Mucosa of rectum (tissue), 2 donors: ENCODE measurements around the gene NECAB3.

Experiments
- H3K27ac ChIP-seq, 2 donors: one replicate each; pipeline ENCODE4 v1.7.0; 2013; ENCODE audit warnings: inconsistent platforms in 2 of 2, low read depth in 2 of 2, low read length in 2 of 2
- H3K27me3 ChIP-seq, 2 donors: one replicate each; pipeline ENCODE4 v1.7.0; 2013; ENCODE audit warnings: low read length in 2 of 2; ENCODE audit not compliant: control insufficient read depth in 2 of 2, insufficient read depth in 2 of 2
- H3K36me3 ChIP-seq, 2 donors: one replicate each; pipeline ENCODE4 v1.7.0; 2013; ENCODE audit warnings: low read length in 2 of 2; ENCODE audit not compliant: control insufficient read depth in 2 of 2, insufficient read depth in 2 of 2
- H3K4me1 ChIP-seq, 2 donors: one replicate each; pipeline ENCODE4 v1.7.0; 2013; ENCODE audit warnings: low read length in 2 of 2, mild to moderate bottlenecking in 1 of 2; ENCODE audit not compliant: control insufficient read depth in 2 of 2, insufficient read depth in 2 of 2
- H3K4me3 ChIP-seq, 2 donors: one replicate each; pipeline ENCODE4 v1.7.0; 2013; ENCODE audit warnings: low read length in 2 of 2
- H3K9ac ChIP-seq, 2 donors: one replicate each; pipeline ENCODE4 v1.7.0; 2013; ENCODE audit warnings: low read length in 2 of 2, low read depth in 1 of 2, mild to moderate bottlenecking in 1 of 2
- H3K9me3 ChIP-seq, 2 donors: one replicate each; pipeline ENCODE4 v1.7.0; 2013; ENCODE audit warnings: low read length in 2 of 2; ENCODE audit not compliant: control insufficient read depth in 2 of 2
- donor health status: healthy.
- donor health status: Normal muscosa, but diverticular disease.

Gene NECAB3

GRCh38 chr20:33664085-33664761, 10.0 kb downstream of the NECAB3 start:
- Histone ChIP-seq H3K9me3 (no peaks in the 10 kb centered on the region), H3K36me3 (peaks cover 5 to 9% of the 10 kb centered on the region in 2 donors), H3K4me1 (peaks cover 37 to 39% of the 10 kb centered on the region in 2 donors), H3K27ac (peak overlapping the region; percentile 72 to 93), H3K27me3 (no peaks in the 10 kb centered on the region), H3K4me3 (peak overlapping the region; percentile 55 to 84), H3K9ac (peak overlapping the region; percentile 73 to 93)

- H3K27me3 ChIP-seq = no peaks in the 10 kb centered on the region
- H3K4me1 ChIP-seq = peaks cover 37 to 39% of the 10 kb centered on the region in 2 donors
Observed at GRCh38 chr20:33663161-33664084, 10.8 kb downstream of the NECAB3 start.

GRCh38 chr20:33662172-33662571, 12.1 kb downstream of the NECAB3 start, which contains the start of gene C20orf144:
TSS of gene C20orf144 (plus strand) at chr20:33662327. CDS start at chr20:33662346, 19 bp downstream.
- H3K36me3 ChIP-seq = peaks cover 7 to 12% of the 10 kb centered on the region in 2 donors
- no peaks in the 10 kb centered on the region for H3K9me3 ChIP-seq
- H3K27ac ChIP-seq = peak within 1 kb of the TSS; percentile 72 to 93
- H3K9ac ChIP-seq = peak within 1 kb of the TSS; percentile 68 to 73
- peak within 1 kb of the TSS; percentile 55 to 84 for H3K4me3 ChIP-seq
- H3K27me3 ChIP-seq = no peaks in the 10 kb centered on the region
- peaks cover 25 to 27% of the 10 kb centered on the region in 2 donors for H3K4me1 ChIP-seq

More at GRCh38 chr20:33663161-33664084, 10.8 kb downstream of the NECAB3 start:
- peak overlapping the region; percentile 73 to 93 for H3K9ac ChIP-seq
- peak overlapping the region; percentile 55 to 84 for H3K4me3 ChIP-seq
- H3K27ac ChIP-seq = peak overlapping the region; percentile 72 to 93
- no peaks in the 10 kb centered on the region for H3K9me3 ChIP-seq
- H3K36me3 ChIP-seq = peaks cover 2 to 7% of the 10 kb centered on the region in 2 donors

- Histone ChIP-seq H3K36me3 (peaks cover 7 to 12% of the 10 kb centered on the region in 2 donors), H3K4me3 (no peak overlapping the region), H3K9me3 (no peaks in the 10 kb centered on the region), H3K9ac (no peak overlapping the region), H3K4me1 (peaks cover 15 to 18% of the 10 kb centered on the region in 2 donors), H3K27ac (no peak overlapping the region), H3K27me3 (no peaks in the 10 kb centered on the region)
Observed at GRCh38 chr20:33660685-33661058, 13.6 kb downstream of the NECAB3 start.

GRCh38 chr20:33660035-33660684, 14.1 kb downstream of the NECAB3 start:
- Histone ChIP-seq H3K36me3 (peaks cover 7 to 12% of the 10 kb centered on the region in 2 donors), H3K4me3 (no peak overlapping the region), H3K27me3 (no peaks in the 10 kb centered on the region), H3K9me3 (no peaks in the 10 kb centered on the region), H3K4me1 (peaks cover 15 to 18% of the 10 kb centered on the region in 2 donors), H3K9ac (no peak overlapping the region), H3K27ac (no peak overlapping the region)

GRCh38 chr20:33659341-33660034, 14.7 kb downstream of the NECAB3 start:
- Histone ChIP-seq H3K9ac (no peak overlapping the region), H3K36me3 (peaks cover 7 to 12% of the 10 kb centered on the region in 2 donors), H3K27ac (no peak overlapping the region), H3K9me3 (no peaks in the 10 kb centered on the region), H3K27me3 (no peaks in the 10 kb centered on the region), H3K4me1 (peaks cover 21 to 23% of the 10 kb centered on the region in 2 donors), H3K4me3 (no peak overlapping the region)

GRCh38 chr20:33658929-33659328, 15.3 kb downstream of the NECAB3 start:
- no peak overlapping the region for H3K27ac ChIP-seq
- peaks cover 20 to 22% of the 10 kb centered on the region in 2 donors for H3K4me1 ChIP-seq
- peaks cover 7 to 12% of the 10 kb centered on the region in 2 donors for H3K36me3 ChIP-seq
- no peak overlapping the region for H3K4me3 ChIP-seq
- no peak overlapping the region for H3K9ac ChIP-seq
- H3K9me3 ChIP-seq = no peaks in the 10 kb centered on the region
- H3K27me3 ChIP-seq = no peaks in the 10 kb centered on the region

GRCh38 chr20:33658510-33658909, 15.7 kb downstream of the NECAB3 start:
- Histone ChIP-seq H3K27me3 (no peaks in the 10 kb centered on the region), H3K27ac (no peak overlapping the region), H3K4me1 (peaks cover 21 to 25% of the 10 kb centered on the region in 2 donors), H3K9me3 (no peaks in the 10 kb centered on the region), H3K4me3 (no peak overlapping the region), H3K9ac (no peak overlapping the region), H3K36me3 (peaks cover 7 to 12% of the 10 kb centered on the region in 2 donors)

- Histone ChIP-seq H3K4me1 (peaks cover 20 to 26% of the 10 kb centered on the region in 2 donors), H3K27me3 (no peaks in the 10 kb centered on the region), H3K36me3 (peaks cover 7 to 12% of the 10 kb centered on the region in 2 donors), H3K27ac (no peak overlapping the region), H3K9me3 (no peaks in the 10 kb centered on the region), H3K9ac (no peak overlapping the region), H3K4me3 (no peak overlapping the region)
Observed at GRCh38 chr20:33657704-33658095, 16.5 kb downstream of the NECAB3 start.
